Loucy (cell line): ENCODE measurements around the gene COL2A1.

ENCODE experiments used
- H2AFZ ChIP-seq: fragments of 200-600 bp; sonication (generic); 2 replicates; pipeline ENCODE4 v1.6.0; 2016; ENCODE audit warnings: antibody characterized with exemption, mild to moderate bottlenecking, low read length, moderate library complexity
- H3F3A ChIP-seq: fragments of 200-600 bp; 2 replicates; pipeline ENCODE4 v1.6.0; 2016; ENCODE audit warnings: antibody characterized with exemption, low read depth, mild to moderate bottlenecking
- H3K27me3 ChIP-seq: fragments of 200-600 bp; sonication (generic); 2 replicates; pipeline ENCODE4 v1.6.1; 2014; ENCODE audit warnings: low read length, mild to moderate bottlenecking; ENCODE audit not compliant: insufficient read depth, poor library complexity, severe bottlenecking
- H3K36me3 ChIP-seq: fragments of 200-600 bp; sonication (generic); 2 replicates; pipeline ENCODE4 v1.6.1; 2016; ENCODE audit warnings: low read length; ENCODE audit not compliant: insufficient read depth
- H3K4me1 ChIP-seq: fragments of 200-600 bp; sonication (generic); 2 replicates; pipeline ENCODE4 v1.5.1; 2014; ENCODE audit warnings: low read length, mild to moderate bottlenecking; ENCODE audit not compliant: insufficient read depth, poor library complexity, severe bottlenecking
- H3K4me2 ChIP-seq: fragments of 200-600 bp; sonication (generic); 2 replicates; pipeline ENCODE4 v1.6.0; 2014; ENCODE audit warnings: antibody characterized with exemption, low read length, low read depth, mild to moderate bottlenecking; ENCODE audit not compliant: poor library complexity, severe bottlenecking
- H3K4me3 ChIP-seq: fragments of 200-600 bp; sonication (generic); 2 replicates; pipeline ENCODE4 v1.5.1; 2014; ENCODE audit warnings: low read length, mild to moderate bottlenecking, mixed read lengths; ENCODE audit not compliant: poor library complexity, severe bottlenecking
- H3K79me2 ChIP-seq: fragments of 200-600 bp; sonication (generic); 2 replicates; pipeline ENCODE4 v1.6.1; 2014; ENCODE audit warnings: low read length; ENCODE audit not compliant: insufficient read depth
- H3K9ac ChIP-seq: fragments of 200-600 bp; sonication (generic); 2 replicates; pipeline ENCODE4 v1.6.0; 2014; ENCODE audit warnings: mild to moderate bottlenecking, low read depth, low read length, moderate library complexity; ENCODE audit not compliant: poor library complexity, severe bottlenecking
- H3K9me2 ChIP-seq: fragments of 200-600 bp; sonication (generic); replicated peaks from 2 replicates; pipeline ENCODE4 v1.6.1; 2016; ENCODE audit warnings: low read depth, low read length, mixed read lengths
- H3K9me3 ChIP-seq: fragments of 200-600 bp; sonication (generic); 2 replicates; pipeline ENCODE4 v1.6.1; 2014; ENCODE audit warnings: mild to moderate bottlenecking, antibody characterized with exemption, low read length, low read depth; ENCODE audit not compliant: insufficient read depth
- H4K20me1 ChIP-seq: fragments of 200-600 bp; sonication (generic); 2 replicates; pipeline ENCODE4 v1.6.0; 2014; ENCODE audit warnings: antibody characterized with exemption, low read length, mild to moderate bottlenecking; ENCODE audit not compliant: insufficient read depth, poor library complexity, severe bottlenecking
- CTCF ChIP-seq: fragments of 200-600 bp; sonication (generic); conservative IDR thresholded peaks from 2 replicates; pipeline ENCODE4 v1.5.1; 2014; ENCODE audit warnings: mild to moderate bottlenecking, antibody characterized with exemption, low read length
- EZH2phosphoT487 ChIP-seq: fragments of 200-600 bp; IDR thresholded peaks from 2 replicates; pipeline ENCODE4 v1.6.1; 2018; ENCODE audit warnings: antibody characterized with exemption, mild to moderate bottlenecking, moderate library complexity, borderline replicate concordance

COL2A1 gene

GRCh38 chr12:48045061-48045846 is 41.0 kb upstream of the COL2A1 start:
- no peak overlapping the region for H3K4me3 ChIP-seq
- no peaks in the 10 kb centered on the region for H3K79me2 ChIP-seq
- no peak overlapping the region for H3K4me2 ChIP-seq
- no peaks in the 10 kb centered on the region for H3K9me2 ChIP-seq
- H3K9me3 ChIP-seq: no peaks in the 10 kb centered on the region
- H3K36me3 ChIP-seq: peaks cover 71% of the 10 kb centered on the region; the same call in 1 of the 2 replicates
- H3K27me3 ChIP-seq: no peaks in the 10 kb centered on the region
- TF ChIP-seq CTCF: no peak
- H4K20me1 ChIP-seq: no peaks in the 10 kb centered on the region
- H3F3A ChIP-seq: no peaks in the 10 kb centered on the region
- H2AFZ ChIP-seq: no peak overlapping the region
- H3K4me1 ChIP-seq: no peaks in the 10 kb centered on the region
- H3K9ac ChIP-seq: no peak overlapping the region

GRCh38 chr12:48044396-48044795 is 40.1 kb upstream of the COL2A1 start:
- H3K4me1 ChIP-seq: no peaks in the 10 kb centered on the region
- no peaks in the 10 kb centered on the region for H3K9me3 ChIP-seq
- H4K20me1 ChIP-seq: no peaks in the 10 kb centered on the region
- no peaks in the 10 kb centered on the region for H3F3A ChIP-seq
- no peaks in the 10 kb centered on the region for H3K79me2 ChIP-seq
- no peak overlapping the region for H3K4me3 ChIP-seq
- H3K36me3 ChIP-seq: peaks cover 62% of the 10 kb centered on the region; the same call in 1 of the 2 replicates
- H3K9me2 ChIP-seq: no peaks in the 10 kb centered on the region
- H3K9ac ChIP-seq: no peak overlapping the region
- no peak for TF ChIP-seq CTCF
- TF ChIP-seq EZH2phosphoT487: no peak
- no peak overlapping the region for H3K4me2 ChIP-seq
- H3K27me3 ChIP-seq: no peaks in the 10 kb centered on the region
- no peak overlapping the region for H2AFZ ChIP-seq

- Histone ChIP-seq H3K27me3 (no peaks in the 10 kb centered on the region), H4K20me1 (no peaks in the 10 kb centered on the region), H3K4me2 (no peak overlapping the region), H3F3A (no peaks in the 10 kb centered on the region), H3K9ac (no peak overlapping the region), H3K4me1 (no peaks in the 10 kb centered on the region), H3K4me3 (no peak overlapping the region), H2AFZ (no peak overlapping the region), H3K9me3 (no peaks in the 10 kb centered on the region), H3K36me3 (peaks cover 56% of the 10 kb centered on the region; the same call in 1 of the 2 replicates), H3K9me2 (no peaks in the 10 kb centered on the region), H3K79me2 (no peaks in the 10 kb centered on the region)
- TF ChIP-seq EZH2phosphoT487: no peak
- TF ChIP-seq CTCF: no peak
These were observed 39.5 kb upstream of the COL2A1 start for GRCh38 chr12:48043771-48044170.
